Measurements from ENCODE around the gene PRRX2.
"Not testable (repeated sequence)": the region's sequence is repeated elsewhere in the genome, so short reads cannot be mapped to it uniquely, and the experiment has no call there.

The PRRX2 gene

GRCh38 chr9:129761901-129762369 lies 96.5 kb downstream of the PRRX2 start:
- no peak for DNase-seq (ENCODE audit: low read depth)

GRCh38 chr9:129762370-129762984 lies 97.0 kb downstream of the PRRX2 start:
- DNase-seq (ENCODE audit: low read depth), result not testable (repeated sequence)

- DNase-seq (ENCODE audit: low read depth), result no peak
Observed at GRCh38 chr9:129762985-129763926, 97.8 kb downstream of the PRRX2 start.

GRCh38 chr9:129765764-129766317 lies 100.4 kb downstream of the PRRX2 start:
- DNase-seq (ENCODE audit: low read depth), result no peak

GRCh38 chr9:129768486-129768885 lies 103.0 kb downstream of the PRRX2 start:
- DNase-seq (ENCODE audit: low read depth), result no peak

- no peak for DNase-seq (ENCODE audit: low read depth)
Observed at GRCh38 chr9:129769669-129770068, 104.2 kb downstream of the PRRX2 start.

GRCh38 chr9:129770741-129771140 lies 105.3 kb downstream of the PRRX2 start:
- DNase-seq (ENCODE audit: low read depth), result no peak

Measured in T-helper 22 cell (primary cell).